ENCODE measurements around the gene PPFIA1.

Gene PPFIA1

DNA sequence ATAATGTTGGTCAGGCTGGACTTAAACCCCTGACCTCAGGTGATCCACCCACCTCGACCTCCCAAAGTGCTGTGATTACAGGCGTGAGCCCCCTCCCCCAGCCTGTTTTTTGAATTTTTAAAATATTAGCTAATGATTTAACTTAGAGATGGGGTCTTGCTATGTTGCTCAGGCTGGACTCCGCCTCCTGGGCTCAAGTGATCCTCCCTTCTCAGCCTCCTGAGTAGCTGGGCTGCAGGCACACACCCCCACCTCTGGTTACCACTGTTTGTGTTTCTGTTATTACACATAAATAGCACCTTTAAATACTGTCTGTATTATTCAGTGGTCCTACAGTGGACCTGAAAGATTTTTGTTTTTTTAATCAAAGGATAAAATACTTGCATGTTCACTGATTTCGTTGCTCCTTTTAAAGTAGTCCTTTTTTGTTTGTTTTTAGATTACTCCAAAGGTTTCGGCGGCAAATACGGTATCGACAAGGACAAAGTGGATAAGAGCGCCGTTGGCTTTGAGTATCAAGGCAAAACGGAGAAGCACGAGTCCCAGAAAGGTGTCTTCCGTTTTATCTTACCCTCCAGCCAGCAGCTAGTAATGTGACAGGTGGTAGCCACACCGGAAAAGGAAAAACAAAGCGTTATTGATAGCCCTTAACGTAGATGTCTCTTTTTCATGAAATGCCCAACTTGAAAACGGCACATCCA, 149.0 kb downstream of the PPFIA1 start:
- TF ChIP-seq, protein P1, sequence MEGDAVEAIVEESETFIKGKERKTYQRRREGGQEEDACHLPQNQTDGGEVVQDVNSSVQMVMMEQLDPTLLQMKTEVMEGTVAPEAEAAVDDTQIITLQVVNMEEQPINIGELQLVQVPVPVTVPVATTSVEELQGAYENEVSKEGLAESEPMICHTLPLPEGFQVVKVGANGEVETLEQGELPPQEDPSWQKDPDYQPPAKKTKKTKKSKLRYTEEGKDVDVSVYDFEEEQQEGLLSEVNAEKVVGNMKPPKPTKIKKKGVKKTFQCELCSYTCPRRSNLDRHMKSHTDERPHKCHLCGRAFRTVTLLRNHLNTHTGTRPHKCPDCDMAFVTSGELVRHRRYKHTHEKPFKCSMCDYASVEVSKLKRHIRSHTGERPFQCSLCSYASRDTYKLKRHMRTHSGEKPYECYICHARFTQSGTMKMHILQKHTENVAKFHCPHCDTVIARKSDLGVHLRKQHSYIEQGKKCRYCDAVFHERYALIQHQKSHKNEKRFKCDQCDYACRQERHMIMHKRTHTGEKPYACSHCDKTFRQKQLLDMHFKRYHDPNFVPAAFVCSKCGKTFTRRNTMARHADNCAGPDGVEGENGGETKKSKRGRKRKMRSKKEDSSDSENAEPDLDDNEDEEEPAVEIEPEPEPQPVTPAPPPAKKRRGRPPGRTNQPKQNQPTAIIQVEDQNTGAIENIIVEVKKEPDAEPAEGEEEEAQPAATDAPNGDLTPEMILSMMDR (IDR thresholded peaks at IDR 0.05): no peak

DNA sequence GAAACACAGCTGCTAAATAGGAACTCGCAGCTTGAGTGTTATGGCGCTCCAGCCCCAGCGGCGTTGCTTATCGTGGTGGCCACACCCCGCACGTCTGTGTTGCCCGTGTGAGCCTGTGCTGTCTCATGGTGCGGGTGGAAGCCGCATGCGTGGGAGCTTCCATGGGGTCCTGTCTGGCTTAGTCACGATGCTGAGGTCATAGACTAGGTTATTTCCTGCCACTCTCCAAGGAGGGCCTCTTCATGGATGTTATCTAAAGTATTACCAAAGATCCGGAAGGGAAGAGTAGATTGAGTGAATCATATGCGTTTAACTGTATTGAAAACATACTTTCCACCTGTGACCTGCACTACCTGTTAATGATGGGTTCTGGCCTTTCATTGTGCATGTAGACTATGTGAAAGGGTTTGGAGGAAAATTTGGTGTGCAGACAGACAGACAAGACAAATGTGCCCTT, 149.5 kb downstream of the PPFIA1 start:
- TF ChIP-seq, protein P1 (IDR thresholded peaks at IDR 0.05): no peak

DNA sequence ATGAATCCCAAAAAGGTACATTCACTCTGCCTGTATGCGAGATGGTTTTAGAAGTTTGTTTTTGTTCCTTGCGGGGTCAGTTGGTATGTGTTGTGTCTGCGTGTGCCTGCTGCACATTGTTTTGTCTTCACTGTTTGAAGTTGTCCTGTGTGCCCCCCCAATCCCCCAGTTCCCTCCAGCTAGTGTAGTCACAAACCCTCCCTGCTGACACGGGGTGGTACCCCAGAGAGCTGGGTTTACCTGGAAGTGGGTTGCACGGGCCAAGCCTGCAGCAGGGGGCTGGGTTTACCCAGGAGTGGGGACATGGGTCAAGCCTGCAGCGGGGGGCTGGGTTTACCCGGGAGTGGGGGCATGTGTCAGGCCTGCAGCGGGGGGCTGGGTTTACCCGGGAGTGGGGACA, 150.0 kb downstream of the PPFIA1 start:
- TF ChIP-seq, protein P1 (IDR thresholded peaks at IDR 0.05): no peak

DNA sequence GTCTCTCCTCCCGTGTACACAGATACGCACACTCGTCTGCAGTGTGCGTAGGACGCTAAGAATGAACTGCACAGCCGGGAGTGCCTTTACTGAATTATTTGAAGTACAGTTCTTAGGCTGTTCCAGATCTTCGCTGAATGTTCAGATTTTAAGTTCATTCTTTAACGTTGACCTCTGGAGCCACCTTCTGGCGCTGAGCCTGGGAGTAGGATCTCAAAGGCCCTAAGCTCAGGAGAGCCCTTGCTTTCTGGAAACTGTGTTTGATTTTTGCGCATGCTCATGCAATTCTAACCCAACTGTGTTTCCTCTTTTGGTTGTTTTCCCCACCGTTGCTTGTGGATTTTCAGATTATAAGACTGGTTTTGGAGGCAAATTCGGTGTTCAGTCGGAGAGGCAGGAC, 150.6 kb downstream of the PPFIA1 start:
- TF ChIP-seq, protein P1 (IDR thresholded peaks at IDR 0.05): no peak

DNA sequence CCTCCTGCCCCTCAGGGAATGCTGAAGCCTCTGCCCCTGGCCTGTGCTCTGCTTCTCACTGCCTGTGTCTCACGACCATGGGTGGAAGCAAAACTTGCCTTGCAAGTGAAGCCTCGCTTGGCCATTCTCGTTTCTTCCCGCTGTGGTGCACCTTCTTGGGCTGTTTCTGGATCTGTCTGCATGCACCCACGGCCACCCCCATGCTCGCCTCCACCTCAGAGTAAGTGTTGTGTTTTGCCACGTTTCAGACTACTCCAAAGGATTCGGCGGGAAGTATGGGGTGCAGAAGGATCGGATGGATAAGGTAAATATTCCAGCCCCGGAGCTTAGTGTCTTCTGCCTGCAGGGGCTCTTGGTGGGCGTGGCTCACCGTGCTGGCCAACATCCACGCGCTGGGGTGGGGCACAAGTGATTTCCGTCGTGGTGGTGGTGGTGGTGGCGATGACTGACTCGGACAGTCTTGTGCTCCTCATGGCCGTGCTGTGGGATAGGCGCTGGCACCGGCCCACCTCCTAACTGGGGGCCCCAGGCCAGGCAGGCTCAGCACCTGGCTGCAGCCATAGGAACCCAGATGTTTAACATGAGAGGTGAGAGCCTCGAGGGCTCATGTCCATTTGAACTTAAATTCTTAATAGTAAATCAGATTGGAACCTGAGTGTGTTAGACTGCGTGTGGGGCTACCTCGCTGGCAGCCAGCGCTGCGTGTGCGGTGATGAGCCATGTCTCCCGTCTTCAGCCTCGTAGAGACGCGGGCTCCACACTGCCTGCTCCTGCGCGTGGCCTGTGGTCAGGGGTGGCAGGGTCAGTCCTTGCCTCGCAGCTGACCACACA, 152.4 kb downstream of the PPFIA1 start:
- TF ChIP-seq, protein P1 (IDR thresholded peaks at IDR 0.05): no peak

DNA sequence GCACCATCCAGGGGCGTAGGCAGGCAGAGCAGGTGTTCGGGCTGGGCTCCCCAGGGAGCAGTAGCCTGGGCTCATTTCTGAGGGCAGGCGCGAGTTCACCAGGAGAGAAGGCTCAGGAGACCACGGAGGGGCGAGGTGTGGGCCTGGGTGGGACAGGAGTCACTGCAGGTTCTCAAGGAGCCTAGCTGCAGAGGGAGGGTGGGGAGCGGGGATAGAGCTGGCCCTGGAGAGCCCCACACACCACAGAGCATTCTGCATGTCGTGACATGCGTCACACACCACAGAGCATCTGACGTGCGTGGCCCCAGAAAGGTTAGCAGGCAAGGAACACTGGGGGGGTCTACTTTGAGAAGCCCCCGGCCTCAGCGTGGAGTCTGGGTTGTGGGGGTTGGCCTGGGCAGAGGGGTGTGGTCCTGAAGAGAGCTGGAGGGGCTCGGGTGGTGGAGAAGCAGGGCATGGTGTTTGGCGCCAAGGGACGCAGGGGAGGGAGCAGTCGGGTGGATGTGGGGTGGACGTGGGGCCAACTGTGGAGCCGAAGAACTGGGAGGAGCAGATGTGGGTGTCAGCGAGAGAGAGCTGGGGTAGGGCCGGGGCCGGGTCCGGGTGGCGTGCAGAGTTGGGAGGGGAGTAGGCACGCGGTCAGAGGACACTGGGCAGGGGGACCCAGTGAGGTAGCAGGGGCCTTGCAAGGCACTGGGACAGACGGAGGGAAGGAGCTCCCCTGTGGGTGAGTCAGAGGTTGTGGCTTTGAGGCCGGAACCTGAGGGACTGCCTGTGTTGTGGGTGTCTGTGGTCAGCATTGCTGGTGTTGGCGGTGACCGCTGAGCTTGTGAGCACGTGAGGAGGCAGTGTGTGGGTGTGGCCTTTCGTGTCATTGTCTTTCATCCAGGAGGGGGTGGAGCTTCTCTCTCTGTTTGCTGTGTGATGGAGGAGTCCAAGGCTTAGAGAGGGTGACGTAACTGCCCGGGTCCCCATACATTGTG, 153.3 kb downstream of the PPFIA1 start:
- TF ChIP-seq, protein P1 (IDR thresholded peaks at IDR 0.05): no peak

DNA sequence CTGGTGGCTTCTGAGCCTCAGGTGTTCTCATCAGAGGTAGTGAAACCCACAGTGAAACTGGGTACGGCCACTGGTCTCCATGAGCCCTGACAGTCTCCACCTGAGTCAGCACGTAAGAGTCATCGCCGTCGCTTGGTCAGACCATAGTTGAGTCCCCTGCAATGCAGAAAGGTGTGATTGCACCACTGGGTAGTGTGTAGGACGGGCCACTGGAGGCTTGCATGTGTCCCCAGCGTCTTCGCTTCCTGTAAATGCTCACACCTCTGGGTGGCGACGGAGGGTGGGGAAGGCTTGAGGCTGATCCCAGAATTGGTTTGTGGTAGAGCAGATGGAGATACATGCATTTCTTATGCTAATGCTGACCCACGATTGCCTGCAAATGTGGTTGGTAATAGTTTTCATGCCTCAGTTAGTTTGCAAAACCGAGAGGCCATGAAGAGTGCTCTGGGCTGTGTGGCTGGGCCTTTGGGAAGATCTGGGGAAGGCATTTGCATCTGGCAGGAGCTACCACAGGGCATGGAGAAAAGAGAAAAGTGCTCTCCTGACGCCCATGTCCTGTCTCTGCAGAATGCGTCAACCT, 154.4 kb downstream of the PPFIA1 start:
- TF ChIP-seq, protein P1 (IDR thresholded peaks at IDR 0.05): no peak
